Activated CD4-positive, alpha-beta T cell treated with anti-CD3 and anti-CD28 coated beads, Interleukin-2, Interleukin-6, amounts not matched to agents 100 ng/mL and 50 ng/mL, durations not matched to agents 16 hours and 8 hours (primary cell): ENCODE measurements around the gene PLK4.
"Not testable (repeated sequence)": the region's sequence is repeated elsewhere in the genome, so short reads cannot be mapped to it uniquely, and the experiment has no call there.

Source experiments
- DNase-seq: peaks from one replicate; pipeline ENCODE4 v3.0.0-alpha.2; 2020

Gene PLK4

GRCh38 chr4:127916512-127916911 is 35.8 kb downstream of the PLK4 start:
- DNase-seq = no peak

DNA sequence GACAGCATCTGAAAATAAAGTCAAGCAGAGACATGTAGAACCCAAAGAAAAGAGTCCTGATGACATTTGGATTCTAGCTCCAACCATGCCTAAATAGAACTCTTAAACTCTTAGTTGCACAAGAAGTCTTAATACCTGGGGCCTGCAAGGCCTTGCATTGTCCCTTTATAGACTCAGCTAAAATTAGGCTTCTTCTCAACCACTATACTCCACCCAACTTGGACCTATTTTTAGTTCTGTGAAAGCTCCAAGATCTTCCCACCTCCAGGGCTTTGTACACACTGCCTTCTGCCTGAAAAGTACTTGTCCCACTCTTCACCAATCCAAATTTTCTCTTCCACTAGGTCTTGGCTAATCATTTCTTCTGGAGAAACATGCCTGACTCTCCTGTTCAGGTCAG is 36.5 kb downstream of the PLK4 start:
- DNase-seq = no peak

GRCh38 chr4:127920521-127920920 is 39.8 kb downstream of the PLK4 start:
- no peak for DNase-seq

DNA sequence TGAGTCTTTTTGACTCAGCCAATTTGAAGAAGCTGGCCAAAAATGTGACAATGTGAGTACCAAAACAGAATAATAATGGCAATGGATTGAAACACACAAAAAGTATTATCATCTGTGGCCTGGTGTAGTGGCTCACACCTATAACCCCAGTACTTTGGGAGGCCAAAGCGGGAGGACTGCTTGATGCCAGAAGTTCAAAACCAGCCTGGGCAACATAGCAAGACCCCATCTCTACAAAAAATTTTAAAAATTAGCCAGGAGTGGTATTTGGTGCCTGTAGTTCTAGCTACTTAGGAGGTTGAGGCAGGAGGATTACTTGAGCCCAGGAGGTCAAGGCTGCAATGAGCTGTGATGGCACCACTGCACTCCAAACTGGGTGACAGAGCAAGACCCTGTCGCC is 41.5 kb downstream of the PLK4 start:
- no peak for DNase-seq

DNA sequence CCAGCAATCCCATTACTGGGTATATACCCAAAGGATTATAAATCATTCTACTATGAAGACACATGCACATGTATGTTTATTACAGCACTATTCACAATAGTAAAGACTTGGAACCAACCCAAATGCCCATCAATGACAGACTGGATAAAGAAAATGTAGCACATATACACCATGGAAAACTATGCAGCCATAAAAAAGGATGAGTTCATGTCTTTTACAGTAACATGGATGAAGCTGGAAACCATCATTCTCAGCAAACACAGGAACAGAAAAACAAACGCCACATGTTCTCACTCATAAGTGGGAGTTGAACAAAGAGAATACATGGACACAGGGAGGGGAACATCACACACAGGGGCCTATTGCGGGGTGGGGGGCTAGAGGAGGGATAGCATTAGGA is 45.0 kb downstream of the PLK4 start:
- DNase-seq = not testable (repeated sequence)

DNA sequence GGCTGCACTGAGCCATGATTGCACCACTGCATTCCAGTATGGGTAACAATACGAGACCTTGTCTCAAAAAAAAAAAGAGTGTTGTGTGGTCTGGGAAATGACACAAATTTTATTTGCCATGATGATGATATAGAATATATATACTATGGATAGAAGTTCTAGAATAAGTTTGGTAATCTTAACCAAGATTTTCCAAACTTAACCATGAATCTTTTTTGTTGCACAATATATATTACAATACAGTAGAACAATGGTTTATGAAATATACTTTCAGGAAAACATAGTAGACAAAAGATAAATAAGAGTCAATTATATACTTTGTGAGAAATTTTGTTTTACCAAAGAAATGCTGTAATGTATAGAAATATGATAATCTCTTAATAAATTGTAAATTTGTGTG is 49.5 kb downstream of the PLK4 start:
- DNase-seq = no peak

- not testable (repeated sequence) for DNase-seq
Measured at GRCh38 chr4:127931836-127932235, 51.1 kb downstream of the PLK4 start.

DNA sequence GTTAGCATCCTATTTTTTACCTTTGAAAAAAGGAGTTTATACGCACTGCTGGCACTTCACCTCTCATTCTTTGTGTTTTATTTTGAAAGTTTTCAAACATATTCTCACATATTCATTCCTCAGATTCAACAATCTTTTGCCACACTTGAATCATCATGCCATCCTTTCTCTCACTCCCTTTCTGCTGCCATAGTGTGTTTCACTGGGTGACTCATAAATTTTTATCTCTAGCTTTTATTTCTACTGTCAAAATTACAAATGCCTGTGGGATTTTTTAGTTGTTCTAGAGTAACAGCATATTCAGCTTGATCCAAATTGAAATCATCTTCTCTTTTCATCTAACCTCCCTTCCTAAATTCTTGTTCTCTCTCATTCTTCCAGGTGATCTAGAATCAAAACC is 56.3 kb downstream of the PLK4 start:
- no peak for DNase-seq
